Measurements from ENCODE around the gene PAM16. TPM values are rescaled to one million over a fixed set of nuclear protein-coding genes. Genes with fewer than 3 reads are reported as not detected.

The PAM16 gene
- total and polyA plus RNA-seq, 4 donors, result 18.3 to 55.3 (median 38.4) TPM

DNA sequence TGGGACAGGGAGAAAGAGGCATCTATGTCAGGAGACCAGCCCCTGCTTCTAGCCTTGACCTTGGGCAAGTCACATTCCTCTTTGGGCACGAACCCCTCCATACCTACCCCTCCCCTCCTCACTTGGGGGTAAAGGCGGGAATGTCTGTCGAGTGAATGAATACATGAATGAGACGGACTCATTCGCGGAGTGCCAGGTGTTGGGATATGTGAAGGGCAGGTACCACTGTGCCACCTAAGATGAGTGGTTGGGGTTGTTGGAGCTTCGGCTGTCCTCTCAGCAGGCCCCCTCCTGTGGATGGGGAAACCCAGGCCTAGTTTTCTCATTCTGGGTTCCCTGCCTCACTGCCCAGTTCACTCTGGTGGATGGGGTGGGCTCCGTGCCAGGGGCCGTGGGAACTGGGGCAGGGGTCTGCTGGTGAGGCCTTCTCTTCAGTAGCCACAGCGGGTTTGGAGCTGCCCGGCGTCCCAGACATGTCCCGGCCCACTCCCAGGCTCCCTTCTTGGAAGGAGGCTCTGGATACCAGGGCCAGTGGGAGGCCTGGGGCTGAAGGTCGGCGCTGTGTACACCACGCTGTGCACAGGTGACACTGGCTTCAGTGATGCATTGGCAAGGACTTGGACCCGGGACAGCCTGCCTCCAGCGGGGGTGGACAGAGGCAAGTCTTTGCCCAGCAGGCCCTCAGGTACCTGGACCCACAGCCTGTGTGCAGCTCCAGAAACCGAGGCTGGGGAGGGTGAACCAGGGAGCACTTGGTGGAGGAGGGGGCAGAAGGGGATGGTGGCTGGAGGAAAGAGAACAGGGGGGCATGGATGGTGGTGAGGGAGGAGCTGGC is 29.6 kb downstream of the PAM16 start:
- 84% methylated on average over 17 of the region's 19 CpGs for WGBS (ENCODE audit: insufficient coverage)
- H3K4me3 ChIP-seq (ENCODE audit: low read depth, low read length), result no peak overlapping the region
- no peak for DNase-seq (ENCODE audit: low read depth in 4 of 6, low spot score in 6 of 6)
- H3K4me1 ChIP-seq (ENCODE audit: control insufficient read depth, insufficient read depth, low read length), result peaks cover 90% of the 10 kb centered on the region
- H3K36me3 ChIP-seq (ENCODE audit: control insufficient read depth, insufficient read depth, low read length), result peaks cover 54% of the 10 kb centered on the region
- H3K9me3 ChIP-seq (ENCODE audit: control insufficient read depth, insufficient read depth, low read length), result no peaks in the 10 kb centered on the region
- no peak overlapping the region for H3K27ac ChIP-seq (ENCODE audit: low read depth, low read length)
- H3K27me3 ChIP-seq (ENCODE audit: control insufficient read depth, insufficient read depth, low read length), result no peaks in the 10 kb centered on the region

- Histone ChIP-seq H3K27me3 (ENCODE audit: control insufficient read depth, insufficient read depth, low read length) (no peaks in the 10 kb centered on the region), H3K4me3 (ENCODE audit: low read depth, low read length) (no peak overlapping the region), H3K9me3 (ENCODE audit: control insufficient read depth, insufficient read depth, low read length) (no peaks in the 10 kb centered on the region), H3K4me1 (ENCODE audit: control insufficient read depth, insufficient read depth, low read length) (peaks cover 91% of the 10 kb centered on the region), H3K27ac (ENCODE audit: low read depth, low read length) (no peak overlapping the region), H3K36me3 (ENCODE audit: control insufficient read depth, insufficient read depth, low read length) (peaks cover 54% of the 10 kb centered on the region)
- WGBS (ENCODE audit: insufficient coverage), result 65% methylated on average over 15 of the region's 16 CpGs
- DNase-seq (ENCODE audit: low read depth in 4 of 6, low spot score in 6 of 6), result no peak
Measured at GRCh38 chr16:4320571-4321137, 30.5 kb downstream of the PAM16 start.

DNA sequence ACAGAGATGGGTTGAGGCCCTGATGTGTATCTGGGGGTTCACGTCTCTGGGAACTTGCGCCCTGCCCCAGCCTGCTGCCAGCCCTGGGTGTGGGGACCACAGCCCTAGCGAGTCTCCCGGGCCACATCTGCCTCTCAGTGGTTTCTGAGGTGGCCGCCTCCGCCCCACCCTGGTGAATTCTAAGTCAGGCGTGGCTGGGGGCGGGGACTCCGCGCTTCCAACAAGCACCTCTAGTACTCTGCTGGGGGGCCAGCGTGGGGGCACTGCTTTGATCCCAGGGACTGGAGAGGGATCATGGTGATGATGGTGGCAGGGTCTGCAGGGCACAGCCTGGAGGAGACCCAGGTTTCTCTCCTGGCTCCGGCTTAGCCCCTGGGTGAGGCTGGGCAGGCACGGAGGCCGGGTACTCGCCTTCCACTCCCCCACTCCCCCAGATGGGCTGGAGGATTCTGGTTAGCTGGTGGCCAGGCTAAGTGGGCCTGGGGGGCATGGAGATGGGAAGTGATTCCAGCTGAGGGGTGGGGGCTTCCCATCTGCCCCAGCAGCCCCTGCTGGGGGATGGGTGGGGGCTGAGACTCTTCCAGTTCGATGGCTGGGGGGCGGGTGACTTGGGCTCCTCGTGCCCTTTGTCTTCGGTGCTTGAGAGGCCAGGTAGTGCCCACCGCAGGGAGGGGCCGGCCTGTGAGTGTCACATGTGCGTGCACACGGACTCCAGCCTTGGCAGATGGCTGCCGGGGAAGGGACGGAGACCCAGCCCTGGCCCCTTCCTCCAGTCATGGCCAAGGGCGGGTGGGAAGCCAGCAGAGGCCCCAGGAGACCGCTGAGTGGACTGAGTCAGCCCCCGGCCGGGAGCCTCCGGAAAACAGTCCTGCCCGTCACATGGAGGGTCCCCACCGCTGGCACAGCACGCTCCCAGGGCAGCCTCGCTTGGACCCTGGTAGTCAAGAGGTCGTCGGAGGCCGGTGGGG is 31.4 kb downstream of the PAM16 start:
- H3K27ac ChIP-seq (ENCODE audit: low read depth, low read length), result no peak overlapping the region
- no peaks in the 10 kb centered on the region for H3K9me3 ChIP-seq (ENCODE audit: control insufficient read depth, insufficient read depth, low read length)
- WGBS (ENCODE audit: insufficient coverage), result 57% methylated on average over 28 of the region's 37 CpGs
- DNase-seq (ENCODE audit: low read depth in 4 of 6, low spot score in 6 of 6), result no peak
- H3K4me1 ChIP-seq (ENCODE audit: control insufficient read depth, insufficient read depth, low read length), result peaks cover 86% of the 10 kb centered on the region
- no peak overlapping the region for H3K4me3 ChIP-seq (ENCODE audit: low read depth, low read length)
- H3K27me3 ChIP-seq (ENCODE audit: control insufficient read depth, insufficient read depth, low read length), result no peaks in the 10 kb centered on the region
- peaks cover 53% of the 10 kb centered on the region for H3K36me3 ChIP-seq (ENCODE audit: control insufficient read depth, insufficient read depth, low read length)

GRCh38 chr16:4318967-4319366 is 32.2 kb downstream of the PAM16 start:
- no peak overlapping the region for H3K27ac ChIP-seq (ENCODE audit: low read depth, low read length)
- H3K27me3 ChIP-seq (ENCODE audit: control insufficient read depth, insufficient read depth, low read length), result no peaks in the 10 kb centered on the region
- no peak overlapping the region for H3K4me3 ChIP-seq (ENCODE audit: low read depth, low read length)
- peaks cover 46% of the 10 kb centered on the region for H3K36me3 ChIP-seq (ENCODE audit: control insufficient read depth, insufficient read depth, low read length)
- no peaks in the 10 kb centered on the region for H3K9me3 ChIP-seq (ENCODE audit: control insufficient read depth, insufficient read depth, low read length)
- H3K4me1 ChIP-seq (ENCODE audit: control insufficient read depth, insufficient read depth, low read length), result peaks cover 84% of the 10 kb centered on the region
- 88% methylated on average over 1 of the region's 5 CpGs for WGBS (ENCODE audit: insufficient coverage)
- no peak for DNase-seq (ENCODE audit: low read depth in 4 of 6, low spot score in 6 of 6)

- 32% methylated on average over 2 of the region's 13 CpGs for WGBS (ENCODE audit: insufficient coverage)
- no peak overlapping the region for H3K4me3 ChIP-seq (ENCODE audit: low read depth, low read length)
- no peak for DNase-seq (ENCODE audit: low read depth in 4 of 6, low spot score in 6 of 6)
- H3K27ac ChIP-seq (ENCODE audit: low read depth, low read length), result peak overlapping the region; percentile 79
- no peaks in the 10 kb centered on the region for H3K27me3 ChIP-seq (ENCODE audit: control insufficient read depth, insufficient read depth, low read length)
- H3K4me1 ChIP-seq (ENCODE audit: control insufficient read depth, insufficient read depth, low read length), result peaks cover 84% of the 10 kb centered on the region
- H3K9me3 ChIP-seq (ENCODE audit: control insufficient read depth, insufficient read depth, low read length), result no peaks in the 10 kb centered on the region
- peaks cover 43% of the 10 kb centered on the region for H3K36me3 ChIP-seq (ENCODE audit: control insufficient read depth, insufficient read depth, low read length)
Measured at GRCh38 chr16:4318451-4318910, 32.6 kb downstream of the PAM16 start.

DNA sequence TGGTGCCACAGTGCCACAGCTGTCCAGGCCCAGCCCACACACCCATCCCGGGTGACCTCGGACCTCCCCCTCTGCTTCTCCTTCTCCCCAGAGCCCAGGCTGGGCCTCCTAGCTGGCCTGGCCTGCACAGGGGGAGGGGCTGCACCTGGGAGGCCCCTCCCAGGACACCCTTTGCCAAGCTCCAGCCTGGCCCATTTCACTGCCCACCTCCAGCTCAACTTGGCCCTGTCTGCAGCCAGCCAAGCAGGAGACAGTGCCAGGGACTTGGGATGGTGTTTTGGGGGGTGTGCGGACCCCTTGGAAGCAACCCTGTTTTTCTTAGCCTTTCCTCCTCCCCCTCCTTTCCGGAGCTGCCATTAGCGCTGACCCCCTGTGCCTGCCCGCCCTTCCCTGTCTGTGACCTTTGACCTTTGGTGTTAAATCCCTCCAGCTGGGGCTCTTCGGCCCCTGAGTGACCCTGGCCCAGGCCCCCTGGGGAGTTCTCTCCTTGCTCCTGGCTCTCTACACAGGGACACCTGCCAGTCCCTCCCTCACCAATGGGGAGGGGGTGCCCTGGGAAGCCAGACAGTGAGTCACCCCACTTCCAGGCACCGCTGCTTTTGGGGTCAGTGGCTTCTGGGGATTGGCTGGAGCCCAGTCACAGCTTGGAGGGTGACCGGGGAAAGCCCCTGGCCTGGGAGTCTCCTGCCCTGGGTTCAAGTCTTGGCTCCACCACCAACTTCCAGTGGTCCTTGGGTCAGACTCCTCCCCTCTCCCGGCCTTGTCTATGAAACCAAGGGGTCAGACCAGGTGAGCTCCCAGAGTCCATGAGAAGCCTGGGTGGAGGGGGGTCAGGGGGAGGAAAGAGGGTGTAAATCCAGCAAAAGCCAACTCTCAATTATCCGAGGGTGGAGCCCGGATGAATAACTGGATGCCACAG is 33.3 kb downstream of the PAM16 start:
- Histone ChIP-seq H3K36me3 (ENCODE audit: control insufficient read depth, insufficient read depth, low read length) (peaks cover 37% of the 10 kb centered on the region), H3K9me3 (ENCODE audit: control insufficient read depth, insufficient read depth, low read length) (no peaks in the 10 kb centered on the region), H3K27me3 (ENCODE audit: control insufficient read depth, insufficient read depth, low read length) (no peaks in the 10 kb centered on the region), H3K4me1 (ENCODE audit: control insufficient read depth, insufficient read depth, low read length) (peaks cover 78% of the 10 kb centered on the region), H3K4me3 (ENCODE audit: low read depth, low read length) (peak overlapping the region; percentile 63), H3K27ac (ENCODE audit: low read depth, low read length) (peak overlapping the region; percentile 79)
- WGBS (ENCODE audit: insufficient coverage), result 30% methylated on average over 8 of the region's 12 CpGs
- no peak for DNase-seq (ENCODE audit: low read depth in 4 of 6, low spot score in 6 of 6)

GRCh38 chr16:4316864-4317531 is 34.1 kb downstream of the PAM16 start:
- WGBS (ENCODE audit: insufficient coverage), result 7% methylated on average over 20 of the region's 20 CpGs
- Histone ChIP-seq H3K27ac (ENCODE audit: low read depth, low read length) (peak overlapping the region; percentile 79), H3K36me3 (ENCODE audit: control insufficient read depth, insufficient read depth, low read length) (peaks cover 31% of the 10 kb centered on the region), H3K27me3 (ENCODE audit: control insufficient read depth, insufficient read depth, low read length) (no peaks in the 10 kb centered on the region), H3K4me3 (ENCODE audit: low read depth, low read length) (peak overlapping the region; percentile 63), H3K4me1 (ENCODE audit: control insufficient read depth, insufficient read depth, low read length) (peaks cover 71% of the 10 kb centered on the region), H3K9me3 (ENCODE audit: control insufficient read depth, insufficient read depth, low read length) (no peaks in the 10 kb centered on the region)
- peak in 2 of 6 donors; percentile 28 to 78 for DNase-seq (ENCODE audit: low read depth in 4 of 6, low spot score in 6 of 6)

DNA sequence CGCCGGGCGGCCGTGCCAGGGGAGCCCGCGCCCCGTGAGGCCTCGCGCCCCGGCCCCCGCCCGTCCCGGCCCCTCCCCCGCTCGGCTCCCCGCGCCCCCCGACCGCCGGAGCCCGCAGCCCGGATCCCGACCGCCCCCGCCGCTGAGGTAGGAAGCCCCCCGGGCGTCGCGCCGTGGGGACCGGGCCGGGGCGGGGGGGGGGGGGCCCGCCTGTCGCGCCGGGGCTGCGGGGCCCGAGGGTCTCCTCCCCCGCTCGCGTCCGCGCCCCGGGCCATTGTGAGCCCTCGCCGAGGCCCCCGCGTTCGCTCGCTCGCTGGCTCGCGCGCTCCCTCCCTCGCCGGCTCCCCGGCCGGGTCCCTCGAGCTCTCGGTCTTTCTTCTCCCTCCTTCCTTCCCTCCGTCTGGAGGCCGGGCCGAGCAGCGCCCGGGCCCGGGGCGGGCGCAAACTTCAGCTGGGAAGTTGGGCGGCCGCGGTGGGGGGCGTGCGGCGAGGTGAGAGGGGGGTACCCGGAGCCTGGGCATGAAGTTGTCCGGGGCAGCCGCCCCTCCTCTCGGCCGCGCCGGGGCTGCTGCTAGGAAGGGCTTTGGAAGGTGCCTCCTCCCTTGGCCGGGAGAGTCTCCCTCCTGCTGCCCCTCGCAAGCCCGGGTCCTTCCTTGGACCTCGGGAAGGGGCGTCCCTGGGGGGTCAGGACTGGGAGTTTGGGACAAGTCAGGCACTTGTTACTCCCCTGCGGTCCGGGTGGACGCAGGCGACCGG is 34.8 kb downstream of the PAM16 start:
- peaks cover 64% of the 10 kb centered on the region for H3K4me1 ChIP-seq (ENCODE audit: control insufficient read depth, insufficient read depth, low read length)
- peaks cover 25% of the 10 kb centered on the region for H3K36me3 ChIP-seq (ENCODE audit: control insufficient read depth, insufficient read depth, low read length)
- under 1% methylated on average over 83 of the region's 93 CpGs for WGBS (ENCODE audit: insufficient coverage)
- H3K27ac ChIP-seq (ENCODE audit: low read depth, low read length), result peak overlapping the region; percentile 79
- H3K9me3 ChIP-seq (ENCODE audit: control insufficient read depth, insufficient read depth, low read length), result no peaks in the 10 kb centered on the region
- DNase-seq (ENCODE audit: low read depth in 4 of 6, low spot score in 6 of 6), result peak in 1 of 6 donors; percentile 58
- H3K4me3 ChIP-seq (ENCODE audit: low read depth, low read length), result peak overlapping the region; percentile 63
- no peaks in the 10 kb centered on the region for H3K27me3 ChIP-seq (ENCODE audit: control insufficient read depth, insufficient read depth, low read length)
